ENCODE results near the gene ARHGAP45. TPM values are rescaled to one million over a fixed set of nuclear protein-coding genes. Genes with fewer than 3 reads are reported as not detected.

The ARHGAP45 gene
- total RNA-seq, 3 donors from 2014 or later (not counting 1 experiment from before 2014, with no cell fraction given) = 535 to 601 (median 560) TPM

DNA sequence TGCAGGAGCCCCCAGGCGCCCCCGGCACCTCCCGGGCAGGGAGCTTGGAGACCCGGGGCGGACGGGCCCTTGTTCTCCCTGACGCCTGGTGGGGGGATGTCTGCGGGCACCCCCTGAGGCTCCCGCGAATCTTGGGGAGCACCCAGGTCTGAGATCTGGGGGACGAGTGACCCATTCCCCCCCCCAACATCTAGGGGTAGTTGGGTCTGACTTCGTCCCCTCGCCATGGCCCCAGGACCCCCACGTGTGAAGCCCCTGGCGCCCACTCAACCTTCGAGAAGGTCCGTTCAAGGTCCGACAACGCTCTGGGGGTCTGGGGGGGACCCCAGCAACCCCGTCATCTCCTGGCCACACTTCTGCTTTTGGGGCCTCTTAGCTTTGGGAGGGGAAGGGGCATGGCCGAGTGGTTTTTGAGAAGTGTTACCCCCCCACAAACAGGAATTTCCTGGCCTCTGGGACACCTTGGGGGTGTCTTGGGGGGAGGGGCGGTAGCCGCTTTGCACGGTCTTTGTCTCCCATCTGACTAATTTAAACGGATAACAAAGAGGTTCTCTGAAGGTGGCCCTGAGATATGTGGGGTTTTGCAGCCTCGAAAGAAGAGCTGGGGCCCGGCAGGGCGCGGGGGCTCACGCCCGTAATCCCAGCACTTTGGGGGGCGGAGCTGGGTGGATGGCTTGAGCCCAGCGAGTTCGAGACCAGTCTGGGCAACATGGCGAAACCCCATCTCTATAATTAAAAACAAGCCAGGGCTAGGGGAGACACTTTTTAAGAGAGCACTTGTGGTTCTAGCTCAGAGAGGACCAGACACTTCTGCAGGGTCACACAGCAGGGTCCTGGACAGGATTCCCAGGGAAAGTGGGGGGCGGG, 40.0 kb upstream of the ARHGAP45 start:
- intact Hi-C loops (cut with micrococcal nuclease) = no loop called here
- peak; percentile 46 to 60 for DNase-seq
- no peaks in the 10 kb centered on the region for H3K9me3 Mint-ChIP-seq

DNA sequence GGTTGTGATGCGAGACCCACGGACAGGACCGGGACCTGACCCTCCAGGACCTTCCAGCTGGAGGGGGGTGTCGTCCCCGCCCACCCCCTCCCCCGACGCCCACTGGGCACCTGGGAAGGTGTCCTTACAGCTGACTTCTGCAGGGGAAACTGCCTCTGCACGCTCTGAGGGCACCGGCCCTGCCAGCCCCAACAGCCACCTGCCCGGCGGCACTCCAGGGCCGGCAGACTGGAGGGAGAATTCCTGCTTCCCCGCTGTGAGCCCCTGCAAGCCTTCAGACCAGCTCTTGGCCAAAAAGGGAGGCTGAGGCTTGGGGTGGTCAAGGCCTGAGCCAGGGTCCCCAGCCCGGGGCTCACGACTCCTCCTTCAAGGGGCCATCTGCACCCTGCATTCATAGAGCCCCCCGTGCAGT, 39.3 kb upstream of the ARHGAP45 start:
- peak overlapping the region; percentile 77 for H3K27ac ChIP-seq (ENCODE audit: low read length)
- no peaks in the 10 kb centered on the region for H3K9me3 ChIP-seq (ENCODE audit: control insufficient read depth, insufficient read depth, low read length)
- Mint-ChIP-seq H3K9me3 (no peaks in the 10 kb centered on the region), H3K4me3 (peak overlapping the region; percentile 94), H3K27me3 (ENCODE audit: low read depth in 2 of 2) (no peaks in the 10 kb centered on the region), H3K27ac (peak overlapping the region; percentile 84 to 88), H3K4me1 (peaks cover 19 to 27% of the 10 kb centered on the region in 2 donors), H3K36me3 (no peaks in the 10 kb centered on the region)
- H3K36me3 ChIP-seq (ENCODE audit: control insufficient read depth, insufficient read depth, low read length) = peaks cover 12% of the 10 kb centered on the region
- H3K4me3 ChIP-seq (ENCODE audit: low read length) = peak overlapping the region; percentile 61
- ATAC-seq (no peak), DNase-seq (peak in 1 of 2 donors; percentile 57)
- H3K4me1 ChIP-seq (ENCODE audit: control insufficient read depth, insufficient read depth, low read length) = peaks cover 62% of the 10 kb centered on the region
- 2% methylated on average over 16 of the region's 16 CpGs for WGBS (ENCODE audit: insufficient coverage)
- H3K27me3 ChIP-seq (ENCODE audit: control insufficient read depth, insufficient read depth, low read length) = no peaks in the 10 kb centered on the region
- intact Hi-C loops (cut with micrococcal nuclease) = no loop called here
- TF ChIP-seq, protein P1, sequence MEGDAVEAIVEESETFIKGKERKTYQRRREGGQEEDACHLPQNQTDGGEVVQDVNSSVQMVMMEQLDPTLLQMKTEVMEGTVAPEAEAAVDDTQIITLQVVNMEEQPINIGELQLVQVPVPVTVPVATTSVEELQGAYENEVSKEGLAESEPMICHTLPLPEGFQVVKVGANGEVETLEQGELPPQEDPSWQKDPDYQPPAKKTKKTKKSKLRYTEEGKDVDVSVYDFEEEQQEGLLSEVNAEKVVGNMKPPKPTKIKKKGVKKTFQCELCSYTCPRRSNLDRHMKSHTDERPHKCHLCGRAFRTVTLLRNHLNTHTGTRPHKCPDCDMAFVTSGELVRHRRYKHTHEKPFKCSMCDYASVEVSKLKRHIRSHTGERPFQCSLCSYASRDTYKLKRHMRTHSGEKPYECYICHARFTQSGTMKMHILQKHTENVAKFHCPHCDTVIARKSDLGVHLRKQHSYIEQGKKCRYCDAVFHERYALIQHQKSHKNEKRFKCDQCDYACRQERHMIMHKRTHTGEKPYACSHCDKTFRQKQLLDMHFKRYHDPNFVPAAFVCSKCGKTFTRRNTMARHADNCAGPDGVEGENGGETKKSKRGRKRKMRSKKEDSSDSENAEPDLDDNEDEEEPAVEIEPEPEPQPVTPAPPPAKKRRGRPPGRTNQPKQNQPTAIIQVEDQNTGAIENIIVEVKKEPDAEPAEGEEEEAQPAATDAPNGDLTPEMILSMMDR (IDR thresholded peaks at IDR 0.05) = no peak

More for the DNA sequence above, 40.0 kb upstream of the ARHGAP45 start:
- H3K27me3 Mint-ChIP-seq (ENCODE audit: low read depth in 2 of 2) = no peaks in the 10 kb centered on the region
- 2% methylated on average over 33 of the region's 36 CpGs for WGBS (ENCODE audit: insufficient coverage)
- Histone ChIP-seq H3K27ac (ENCODE audit: low read length) (peak overlapping the region; percentile 77), H3K4me3 (ENCODE audit: low read length) (peak overlapping the region; percentile 61), H3K27me3 (ENCODE audit: control insufficient read depth, insufficient read depth, low read length) (no peaks in the 10 kb centered on the region), H3K36me3 (ENCODE audit: control insufficient read depth, insufficient read depth, low read length) (peaks cover 6% of the 10 kb centered on the region), H3K9me3 (ENCODE audit: control insufficient read depth, insufficient read depth, low read length) (no peaks in the 10 kb centered on the region), H3K4me1 (ENCODE audit: control insufficient read depth, insufficient read depth, low read length) (peaks cover 61% of the 10 kb centered on the region)
- H3K27ac Mint-ChIP-seq = peak overlapping the region; percentile 84 to 88
- ATAC-seq = peak; percentile 16 to 33 (median 17)
- no peaks in the 10 kb centered on the region for H3K36me3 Mint-ChIP-seq
- peaks cover 19 to 27% of the 10 kb centered on the region in 2 donors for H3K4me1 Mint-ChIP-seq
- peak overlapping the region; percentile 94 for H3K4me3 Mint-ChIP-seq
- TF ChIP-seq, protein P1 (IDR thresholded peaks at IDR 0.05) = no peak

DNA sequence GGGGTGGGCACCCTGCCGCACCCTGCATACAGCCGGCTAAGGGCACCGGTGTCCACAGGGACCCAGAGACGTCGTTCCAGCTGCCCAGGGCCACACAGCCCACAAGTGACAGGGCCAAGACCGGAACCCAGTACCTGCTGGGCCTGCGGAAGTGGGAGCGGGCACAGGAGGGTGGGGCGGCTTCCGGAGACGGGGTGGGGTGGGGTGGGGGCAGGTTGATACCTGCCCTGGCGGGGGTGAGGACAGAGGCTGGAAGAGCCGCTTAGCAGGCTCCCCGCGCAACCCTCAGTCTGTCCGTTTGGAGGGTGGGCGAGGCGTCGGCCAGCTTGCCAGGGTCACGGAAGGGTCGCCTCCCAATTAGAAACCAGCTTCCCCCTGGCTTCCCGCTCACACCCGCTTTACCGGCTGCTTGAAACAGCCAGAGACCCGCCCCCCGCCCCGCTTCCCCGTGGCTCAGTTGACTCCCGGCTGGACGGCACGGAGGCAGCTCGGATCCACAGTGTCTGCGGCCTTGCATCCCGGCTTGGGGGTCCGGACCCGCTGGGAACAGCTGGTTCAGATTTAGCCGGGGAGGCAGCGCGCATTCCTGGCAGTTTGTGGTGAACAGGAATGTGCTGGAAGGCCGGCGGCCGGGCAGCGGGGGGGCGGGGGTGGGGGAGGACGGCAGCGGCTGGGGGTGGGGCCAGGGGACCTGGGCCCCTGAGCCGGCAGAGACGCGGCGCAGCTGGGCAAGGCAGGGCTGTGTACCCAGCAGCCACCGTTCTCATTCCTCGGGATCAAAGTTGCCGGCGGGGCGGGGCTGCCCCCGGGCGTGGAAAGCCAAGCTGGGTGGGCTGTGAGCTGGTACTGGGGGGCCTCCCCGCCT, 38.7 kb upstream of the ARHGAP45 start:
- H3K36me3 Mint-ChIP-seq = no peaks in the 10 kb centered on the region
- peak in 1 of 2 donors; percentile 79 for DNase-seq
- peak overlapping the region; percentile 77 for H3K27ac ChIP-seq (ENCODE audit: low read length)
- peak overlapping the region; percentile 84 to 88 for H3K27ac Mint-ChIP-seq
- peaks cover 17% of the 10 kb centered on the region for H3K36me3 ChIP-seq (ENCODE audit: control insufficient read depth, insufficient read depth, low read length)
- H3K27me3 ChIP-seq (ENCODE audit: control insufficient read depth, insufficient read depth, low read length) = no peaks in the 10 kb centered on the region
- ATAC-seq = peak; percentile 6 to 27 (median 11)
- no peaks in the 10 kb centered on the region for H3K9me3 Mint-ChIP-seq
- H3K4me3 ChIP-seq (ENCODE audit: low read length) = peak overlapping the region; percentile 61
- peak overlapping the region; percentile 89 for H3K4me3 Mint-ChIP-seq
- H3K27me3 Mint-ChIP-seq (ENCODE audit: low read depth in 2 of 2) = no peaks in the 10 kb centered on the region
- H3K4me1 Mint-ChIP-seq = peaks cover 19 to 27% of the 10 kb centered on the region in 2 donors
- no peaks in the 10 kb centered on the region for H3K9me3 ChIP-seq (ENCODE audit: control insufficient read depth, insufficient read depth, low read length)
- under 1% methylated on average over 58 of the region's 58 CpGs for WGBS (ENCODE audit: insufficient coverage)
- TF ChIP-seq, protein P1 (IDR thresholded peaks at IDR 0.05) = no peak
- H3K4me1 ChIP-seq (ENCODE audit: control insufficient read depth, insufficient read depth, low read length) = peaks cover 62% of the 10 kb centered on the region
- intact Hi-C loops (cut with micrococcal nuclease) = no loop called here
